Stimulated activated CD8-positive, alpha-beta memory T cell treated with anti-CD3 and anti-CD28 coated beads, Interleukin-7, amount 100 ng/mL, for 4 hours (primary cell): ENCODE data around the gene UQCC3.
A peak's percentile ranks its signal among the peaks of the same experiment; 100 is the strongest.
"Not testable (repeated sequence)": the region's sequence is repeated elsewhere in the genome, so short reads cannot be mapped to it uniquely, and the experiment has no call there.

Experiments
- DNase-seq, 2 donors: peaks; one replicate each; pipeline ENCODE4 v3.0.0-alpha.2; 2020; ENCODE audit warnings: low read depth in 2 of 2

Gene UQCC3, protein sequence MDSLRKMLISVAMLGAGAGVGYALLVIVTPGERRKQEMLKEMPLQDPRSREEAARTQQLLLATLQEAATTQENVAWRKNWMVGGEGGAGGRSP

DNA sequence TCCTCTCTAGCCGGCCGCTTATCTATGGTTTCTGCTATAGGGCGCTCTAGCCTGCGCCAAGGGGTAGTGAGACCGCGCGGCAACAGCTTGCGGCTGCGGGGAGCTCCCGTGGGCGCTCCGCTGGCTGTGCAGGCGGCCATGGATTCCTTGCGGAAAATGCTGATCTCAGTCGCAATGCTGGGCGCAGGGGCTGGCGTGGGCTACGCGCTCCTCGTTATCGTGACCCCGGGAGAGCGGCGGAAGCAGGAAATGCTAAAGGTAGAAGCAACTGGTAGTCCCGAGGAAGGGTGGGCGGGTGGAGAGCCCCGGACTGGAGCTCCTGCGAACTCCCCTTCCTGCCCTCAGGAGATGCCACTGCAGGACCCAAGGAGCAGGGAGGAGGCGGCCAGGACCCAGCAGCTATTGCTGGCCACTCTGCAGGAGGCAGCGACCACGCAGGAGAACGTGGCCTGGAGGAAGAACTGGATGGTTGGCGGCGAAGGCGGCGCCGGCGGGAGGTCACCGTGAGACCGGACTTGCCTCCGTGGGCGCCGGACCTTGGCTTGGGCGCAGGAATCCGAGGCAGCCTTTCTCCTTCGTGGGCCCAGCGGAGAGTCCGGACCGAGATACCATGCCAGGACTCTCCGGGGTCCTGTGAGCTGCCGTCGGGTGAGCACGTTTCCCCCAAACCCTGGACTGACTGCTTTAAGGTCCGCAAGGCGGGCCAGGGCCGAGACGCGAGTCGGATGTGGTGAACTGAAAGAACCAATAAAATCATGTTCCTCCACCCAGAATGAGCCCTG is at the start of gene UQCC3, which contains the start of gene LBHD1:
Gene UQCC3, plus strand, starts transcription at position 66 of the 782 bp plus-strand sequence. Its CDS starts 73 bp downstream, at position 139.
Gene LBHD1, minus strand, starts transcription at position 660 of the 782 bp plus-strand sequence. CDS start 2,236 bp downstream, outside the sequence.
- peak; percentile 63 to 71 for DNase-seq

DNA sequence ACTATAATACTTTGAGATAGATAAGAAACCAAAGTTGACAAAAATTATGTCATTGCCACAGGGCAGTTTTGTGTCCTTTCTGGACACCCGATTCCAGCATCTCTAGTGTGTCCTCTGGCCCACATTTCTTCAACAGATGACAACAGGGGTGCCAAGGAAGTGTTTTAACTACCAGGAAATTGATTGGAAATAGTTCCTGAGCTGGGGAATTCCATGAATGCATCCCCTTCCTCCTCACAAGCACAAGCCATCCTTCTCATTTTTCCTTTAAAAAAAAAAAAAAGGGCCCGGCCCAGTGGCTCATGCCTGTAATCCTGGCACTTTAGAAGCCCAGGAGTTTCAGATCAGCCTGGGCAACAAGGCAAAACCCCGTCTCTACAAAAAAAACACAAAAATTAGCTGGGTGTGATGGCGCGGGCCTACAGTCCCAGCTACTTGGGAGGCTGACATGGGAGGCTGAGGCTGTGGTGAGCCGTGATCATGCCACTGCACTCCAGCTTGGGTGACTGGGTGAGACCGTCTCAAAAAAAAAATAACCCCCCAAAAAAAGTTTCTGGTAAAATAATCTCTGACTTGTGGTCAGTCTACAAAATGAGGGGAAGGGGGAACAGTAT is 48.9 kb upstream of the UQCC3 start:
- no peak for DNase-seq

DNA sequence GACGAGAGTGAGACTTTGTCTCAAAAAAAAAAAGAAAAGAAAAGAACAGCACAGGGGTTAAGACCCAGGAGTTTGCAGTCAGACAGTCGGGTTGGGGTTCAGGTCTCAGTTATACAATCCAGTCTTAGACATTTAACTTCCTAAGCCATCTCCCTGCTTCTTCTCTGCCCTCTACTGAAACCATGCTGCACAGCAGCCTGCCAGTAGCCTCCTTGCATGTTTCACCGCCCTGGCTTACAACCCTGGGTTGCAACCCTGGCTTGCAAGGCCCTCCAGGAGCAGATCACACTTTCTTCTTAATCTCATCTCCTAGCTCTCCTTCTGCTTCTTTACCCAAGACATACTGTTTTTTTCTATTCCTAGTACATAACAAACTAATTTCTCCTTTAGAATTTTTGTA is 43.8 kb upstream of the UQCC3 start:
- no peak for DNase-seq

DNA sequence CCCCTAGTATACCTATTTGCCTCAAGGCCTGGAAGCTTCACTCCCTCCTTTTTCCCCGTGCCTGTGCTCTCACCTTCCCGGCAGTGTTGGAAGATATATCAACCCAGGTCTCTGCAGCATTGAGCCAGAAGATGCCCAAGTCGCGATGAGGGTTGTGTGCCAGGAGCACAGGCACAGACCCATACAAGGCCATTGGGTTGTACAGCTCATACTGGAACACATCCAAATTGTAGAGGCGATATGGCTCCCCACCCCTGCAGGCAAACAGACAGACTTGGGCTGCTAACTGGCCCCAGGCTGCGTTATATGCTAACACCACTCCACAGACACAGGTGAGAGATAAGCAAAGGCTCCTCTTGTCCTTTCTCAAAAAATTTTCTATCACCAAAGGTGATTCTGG is 39.0 kb upstream of the UQCC3 start:
- no peak for DNase-seq

DNA sequence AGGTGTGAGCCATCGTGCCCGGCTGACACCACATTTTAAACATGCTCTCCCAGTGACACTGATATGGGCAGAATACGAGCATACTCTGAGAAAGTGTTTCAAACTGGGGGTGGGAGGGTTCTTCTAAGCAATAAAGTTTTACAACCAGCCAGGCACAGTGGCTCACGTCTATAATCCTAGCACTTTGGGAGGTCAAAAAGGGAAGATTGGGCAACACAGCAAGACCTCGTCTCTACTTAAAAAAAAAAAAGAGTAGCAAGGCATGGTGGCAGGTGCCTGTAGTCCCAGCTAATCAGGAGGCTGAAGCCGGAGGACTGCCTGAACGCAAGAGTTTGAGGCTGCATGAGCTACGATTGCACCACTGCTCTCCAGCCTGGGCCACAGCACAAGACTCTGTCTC is 27.3 kb upstream of the UQCC3 start:
- DNase-seq = no peak

DNA sequence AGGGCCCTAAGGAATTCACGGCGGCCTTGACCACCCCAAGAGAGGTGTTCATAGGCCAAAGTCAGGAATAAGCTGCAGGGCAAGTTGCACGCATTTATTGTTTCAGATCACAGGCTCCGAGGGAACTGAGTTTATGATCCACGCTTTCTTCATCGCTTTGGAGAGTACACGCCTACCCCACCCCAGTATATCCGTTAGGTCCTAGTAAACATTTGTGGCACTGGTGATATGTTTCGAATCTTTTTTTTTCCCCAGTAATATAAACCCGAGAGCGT is 25.9 kb upstream of the UQCC3 start:
- no peak for DNase-seq

DNA sequence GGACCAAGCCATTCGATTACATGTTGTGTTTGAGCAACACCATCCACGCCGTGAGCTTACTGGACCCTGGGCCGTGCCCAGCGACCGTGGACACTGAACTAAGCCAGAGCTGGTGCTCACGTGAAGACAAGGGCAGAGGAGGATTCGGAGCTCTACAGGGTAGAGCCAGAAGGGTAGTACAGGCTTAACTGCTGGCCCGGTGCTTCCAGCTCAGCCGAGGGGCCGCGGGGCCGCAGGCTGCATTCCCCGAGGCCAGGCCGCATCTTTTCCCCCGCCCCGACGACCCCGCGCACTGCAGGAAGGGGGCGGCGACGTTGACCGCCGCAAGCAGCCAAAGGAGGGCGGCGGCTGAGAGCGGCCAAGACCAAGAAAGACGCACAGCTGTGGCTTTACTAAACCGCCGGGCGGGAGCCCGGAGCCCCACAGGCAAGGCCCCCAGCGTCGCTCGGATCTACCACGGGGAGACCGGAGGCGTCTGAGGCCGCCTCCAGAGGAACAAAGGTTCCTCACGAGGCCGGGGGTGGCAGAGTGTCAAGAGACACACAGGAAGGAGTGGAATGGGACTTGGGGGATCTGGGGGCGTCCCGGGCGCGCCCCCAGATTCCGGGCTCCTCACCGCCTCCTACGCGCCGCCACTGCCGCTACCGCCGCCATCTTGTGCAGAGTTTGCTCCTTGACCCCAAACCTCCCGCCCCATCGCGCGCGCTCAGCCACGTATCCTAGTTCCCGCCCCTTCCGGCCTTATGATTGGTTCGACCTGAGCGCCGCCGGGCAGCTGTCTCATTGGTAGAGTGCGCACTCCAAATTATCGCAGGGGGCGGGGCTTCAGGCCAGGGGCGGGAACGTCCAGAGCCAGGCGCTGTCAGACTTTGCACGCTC is 25.3 kb upstream of the UQCC3 start, which contains the start of gene GANAB:
Gene GANAB, minus strand, starts transcription at position 668 of the 879 bp plus-strand sequence. Its CDS starts 14 bp downstream, at position 654.
- DNase-seq = peak; percentile 99

DNA sequence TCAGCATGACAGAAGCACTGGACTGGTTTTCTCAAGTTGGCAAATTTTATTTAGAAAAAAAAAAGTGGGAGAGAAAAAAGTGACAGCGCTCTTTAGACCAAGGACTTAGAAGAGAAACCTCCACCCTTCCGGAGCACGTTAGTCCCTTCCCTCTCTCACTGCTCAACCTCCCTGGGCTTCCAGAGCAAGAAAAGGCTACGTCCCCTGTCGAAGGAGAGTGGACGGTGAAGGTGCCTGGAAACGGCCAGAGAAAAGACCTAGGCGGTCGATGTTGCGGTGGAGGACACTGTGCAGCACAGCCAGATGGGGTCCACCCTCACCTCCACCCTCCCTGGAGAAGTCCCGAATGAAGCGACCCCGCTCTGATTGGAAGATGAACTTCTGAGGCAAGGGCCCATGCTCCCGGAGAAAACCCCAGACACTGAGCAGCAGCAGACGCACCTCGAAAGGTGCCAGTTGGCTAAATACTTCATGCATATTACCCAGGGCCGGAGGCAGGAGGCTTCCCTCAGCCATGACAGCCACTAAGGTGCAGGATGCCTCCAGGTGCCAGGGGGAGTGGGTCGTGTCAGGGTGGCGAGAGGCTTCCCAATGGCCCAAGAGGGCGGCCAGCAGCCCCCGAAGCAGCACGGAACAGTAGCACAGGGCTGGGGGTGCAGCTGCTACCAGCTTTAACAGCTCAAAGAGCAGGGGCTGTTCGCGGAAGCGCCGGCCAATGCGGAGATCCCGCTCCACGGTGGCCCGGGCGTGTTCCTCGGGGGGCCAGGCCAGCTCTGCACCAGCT is 24.5 kb upstream of the UQCC3 start:
- DNase-seq = no peak

DNA sequence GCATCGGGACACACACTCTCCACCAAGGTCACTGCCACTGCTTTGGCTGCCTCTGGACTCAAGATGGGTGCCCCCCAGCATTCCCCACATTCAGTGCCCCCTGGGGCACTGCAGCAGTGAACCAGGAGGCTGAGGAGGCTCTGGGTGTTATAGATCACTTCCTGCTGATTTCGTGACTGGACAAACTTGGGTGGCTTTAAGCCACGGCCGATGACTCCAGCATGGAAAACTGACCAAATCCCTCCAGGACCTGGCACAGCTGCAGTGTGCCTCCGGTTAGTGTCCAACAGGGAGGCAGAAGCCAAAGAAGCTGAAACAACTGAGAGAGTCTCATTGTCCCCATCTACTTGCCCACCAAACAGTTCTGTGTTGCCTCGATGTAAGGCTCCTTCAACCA is 23.9 kb upstream of the UQCC3 start:
- no peak for DNase-seq

DNA sequence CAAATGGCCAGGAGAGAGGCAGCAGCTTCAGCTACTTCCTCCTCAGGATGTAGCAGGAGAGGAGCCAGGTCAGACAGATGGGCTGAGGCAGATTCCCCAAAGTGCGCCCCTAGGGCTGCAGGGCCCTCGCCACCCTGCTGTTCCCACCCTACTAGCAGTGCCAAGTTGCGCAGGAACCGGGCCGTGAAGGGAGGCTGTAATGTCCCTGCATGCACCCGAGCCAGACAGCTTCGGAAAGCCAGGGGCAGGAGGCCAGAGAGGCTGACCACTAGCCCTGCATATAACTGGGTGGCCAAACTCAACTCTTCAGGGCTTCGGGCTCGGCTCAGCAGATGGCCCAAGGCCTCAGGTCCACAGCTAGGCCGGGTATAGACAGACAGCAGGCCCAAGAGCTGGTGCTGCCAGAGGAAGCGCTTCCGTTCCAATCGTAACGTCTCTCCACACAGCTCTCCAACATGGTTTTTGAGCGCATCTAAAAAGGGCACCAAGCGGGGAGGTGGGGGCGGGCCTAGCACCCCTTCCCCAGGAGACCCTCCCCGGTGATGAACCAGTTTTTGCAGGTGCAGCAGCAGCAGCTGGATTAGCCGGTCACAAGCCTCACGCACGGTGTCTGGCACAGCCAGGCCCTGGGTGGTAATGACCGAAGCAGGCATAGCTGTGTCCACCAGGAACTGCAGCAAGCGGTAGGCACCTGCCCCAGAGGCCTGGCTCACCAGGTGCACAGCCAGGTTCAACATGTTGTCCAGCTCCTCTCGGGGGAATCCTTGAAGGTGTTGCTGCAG is 23.1 kb upstream of the UQCC3 start:
- no peak for DNase-seq

DNA sequence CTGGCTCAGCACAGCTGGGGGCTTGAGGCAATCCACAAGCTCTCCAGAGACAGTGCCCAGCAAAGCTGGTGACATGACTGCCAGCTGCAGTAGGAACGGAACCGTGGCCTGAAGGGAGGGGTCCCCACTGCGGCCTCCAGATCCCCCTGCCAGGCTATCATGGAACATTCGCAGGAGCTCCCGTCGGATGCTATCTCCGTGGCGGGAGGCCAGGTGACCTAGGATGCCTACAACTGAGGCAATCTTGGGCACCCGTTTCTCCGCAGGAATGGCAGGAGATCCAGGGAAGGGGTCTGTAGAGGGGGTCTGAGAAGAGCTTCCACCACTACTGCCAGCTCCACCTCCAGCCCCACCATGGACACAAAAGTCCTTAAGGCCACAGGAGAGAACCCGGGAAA is 22.5 kb upstream of the UQCC3 start:
- DNase-seq = no peak

DNA sequence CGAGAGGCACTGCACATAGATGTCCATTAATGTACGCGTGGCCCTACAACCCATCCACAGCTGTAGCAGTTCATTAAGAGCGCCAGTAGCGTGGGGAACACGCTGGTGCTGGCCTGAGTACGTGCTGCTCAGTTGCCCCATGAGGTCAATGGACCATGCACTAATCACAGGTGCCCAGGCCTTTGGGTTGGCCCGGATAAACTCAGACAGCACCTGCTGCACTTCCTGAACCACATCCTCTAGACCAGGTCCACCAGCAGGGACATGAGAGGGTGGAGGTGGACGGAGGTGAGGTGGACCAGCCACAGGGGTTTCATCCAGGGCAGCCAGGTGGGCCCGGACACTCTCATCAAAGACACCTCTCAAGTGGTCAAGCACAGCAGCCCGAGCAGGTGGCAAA is 22.0 kb upstream of the UQCC3 start:
- DNase-seq = no peak

DNA sequence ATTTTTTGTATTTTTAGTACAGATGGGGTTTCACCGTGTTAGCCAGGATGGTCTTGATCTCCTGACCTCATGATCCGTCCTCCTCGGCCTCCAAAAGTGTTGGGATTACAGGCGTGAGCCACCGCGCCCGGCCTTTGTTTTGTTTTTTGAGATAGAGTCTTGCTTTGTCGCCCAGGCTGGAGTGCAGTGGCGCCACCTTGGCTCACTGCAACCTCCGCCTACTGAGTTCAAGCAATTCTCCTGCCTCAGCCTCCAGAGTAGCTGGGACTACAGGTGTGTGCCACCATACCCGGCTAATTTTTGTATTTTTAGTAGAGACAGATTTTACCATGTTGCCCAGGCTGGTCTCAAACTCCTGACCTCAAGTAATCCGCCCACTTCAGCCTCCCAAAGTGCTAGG is 21.2 kb upstream of the UQCC3 start:
- DNase-seq = not testable (repeated sequence)

DNA sequence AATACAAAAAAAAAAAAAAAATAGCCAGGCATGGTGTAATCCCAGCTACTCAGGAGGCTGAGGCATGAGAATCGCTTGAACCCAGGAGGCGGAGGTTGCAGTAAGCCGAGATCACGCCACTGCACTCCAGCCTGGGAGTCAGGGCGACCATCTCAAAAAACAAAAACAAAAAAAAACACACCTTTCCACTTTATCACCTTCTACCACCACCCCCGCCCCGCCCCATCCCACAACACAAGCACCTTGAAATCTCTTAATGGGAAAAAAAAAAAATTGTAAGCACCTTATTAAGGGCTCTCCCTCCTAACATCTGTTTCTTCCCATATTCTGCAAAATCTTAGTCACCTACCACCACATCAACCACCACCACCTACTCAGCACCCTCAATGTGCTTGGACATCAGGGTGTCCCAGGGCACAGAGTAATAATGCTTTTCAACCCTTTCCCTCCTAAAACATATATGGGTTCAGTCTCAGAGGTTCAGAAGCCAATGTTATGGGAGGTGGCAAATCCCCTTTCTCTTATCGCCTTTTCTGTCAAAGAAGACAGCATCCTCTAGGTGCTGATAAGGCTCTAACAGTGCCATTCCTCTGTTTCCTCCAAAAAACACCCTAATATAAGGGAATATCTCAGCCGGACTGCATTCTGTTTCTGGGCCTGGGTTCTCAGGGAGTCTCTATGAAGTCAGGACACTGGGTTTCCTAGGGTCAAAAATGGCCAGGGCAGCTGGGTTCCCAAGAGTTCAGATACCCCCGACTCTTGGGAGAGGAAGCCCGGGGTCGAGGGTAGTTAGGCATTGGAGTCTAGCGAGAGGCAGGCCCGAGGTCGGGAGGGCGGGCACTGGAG is 19.1 kb upstream of the UQCC3 start:
- no peak for DNase-seq

DNA sequence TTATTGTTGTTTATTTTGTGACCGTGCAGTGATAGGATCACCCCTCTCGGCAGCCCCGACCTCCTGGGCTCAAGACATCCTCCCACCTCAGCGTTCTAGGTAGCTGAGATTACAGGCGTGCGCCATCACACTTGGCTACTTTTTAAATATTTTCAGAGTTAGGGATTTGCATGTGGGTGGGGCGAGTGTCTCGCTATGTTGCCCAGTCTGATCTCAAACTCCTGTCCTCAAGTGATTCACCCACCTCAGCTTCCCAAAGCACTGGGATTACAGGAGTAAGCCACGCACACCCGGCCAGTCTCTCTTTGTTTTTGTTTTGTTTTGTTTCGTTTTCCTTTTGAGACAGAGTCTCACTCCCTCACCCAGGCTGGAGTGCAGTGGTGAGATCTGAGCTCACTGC is 17.2 kb upstream of the UQCC3 start:
- DNase-seq = no peak

DNA sequence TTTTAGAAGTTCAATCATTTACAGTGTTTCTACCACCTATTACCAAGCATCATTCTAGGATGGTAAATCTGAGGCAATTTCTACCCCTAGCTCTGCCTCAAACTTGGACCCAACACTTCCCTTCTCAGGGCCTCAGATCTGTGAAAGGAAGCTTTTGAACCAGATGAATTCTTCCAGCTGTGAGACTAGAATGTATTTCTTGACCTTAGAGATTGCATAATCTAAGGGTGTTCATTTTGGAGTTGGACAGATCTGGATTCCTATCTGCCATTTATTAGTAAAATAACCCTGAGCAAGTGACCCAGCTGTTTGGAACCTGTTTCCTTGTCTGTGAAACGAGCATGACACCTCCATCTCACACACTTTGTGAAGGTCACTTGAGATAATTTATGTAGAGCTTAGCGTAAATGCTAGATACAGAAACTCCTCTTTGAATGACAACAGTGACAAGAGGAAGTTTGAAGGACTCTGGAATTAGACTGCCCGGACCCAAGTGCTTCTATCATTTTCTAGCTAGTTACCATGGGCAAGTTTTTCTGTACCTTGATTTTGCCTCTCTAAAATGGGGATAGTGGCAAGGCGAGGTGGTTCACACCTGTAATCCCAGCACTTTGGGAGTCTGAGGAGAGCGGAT is 14.6 kb upstream of the UQCC3 start:
- no peak for DNase-seq

DNA sequence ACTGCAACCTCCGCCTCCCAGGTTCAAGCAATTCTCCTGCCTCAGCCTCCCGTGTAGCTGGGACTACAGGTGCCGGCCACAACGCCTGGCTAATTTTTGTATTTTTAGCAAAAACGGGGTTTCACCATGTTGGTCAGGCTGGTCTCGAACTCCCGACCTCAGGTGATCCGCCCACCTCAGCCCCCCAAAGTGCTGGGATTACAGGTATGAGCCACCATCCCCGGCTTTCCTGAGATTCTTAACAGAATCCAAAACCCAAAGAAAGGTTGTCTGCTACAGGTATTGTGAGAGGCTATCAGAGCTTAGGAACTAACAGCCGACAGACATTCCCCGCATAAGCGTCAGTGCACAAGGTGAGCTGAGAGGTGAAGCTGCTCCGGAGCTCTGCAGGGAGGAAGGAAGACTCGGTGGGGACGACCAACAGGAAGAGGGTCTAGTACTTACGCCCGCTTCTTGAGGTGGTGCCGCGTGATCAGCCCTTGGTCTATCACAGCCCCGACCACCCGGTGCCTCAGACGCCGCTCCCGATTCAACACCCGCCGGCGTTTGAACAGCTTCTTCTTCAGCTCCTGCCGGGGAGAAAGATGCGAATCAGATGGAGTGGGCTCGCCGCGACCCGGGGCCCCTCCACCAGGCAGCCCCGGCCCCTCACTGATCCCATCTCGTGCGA is 6.9 kb upstream of the UQCC3 start:
- DNase-seq = peak in 1 of 2 donors; percentile 29

DNA sequence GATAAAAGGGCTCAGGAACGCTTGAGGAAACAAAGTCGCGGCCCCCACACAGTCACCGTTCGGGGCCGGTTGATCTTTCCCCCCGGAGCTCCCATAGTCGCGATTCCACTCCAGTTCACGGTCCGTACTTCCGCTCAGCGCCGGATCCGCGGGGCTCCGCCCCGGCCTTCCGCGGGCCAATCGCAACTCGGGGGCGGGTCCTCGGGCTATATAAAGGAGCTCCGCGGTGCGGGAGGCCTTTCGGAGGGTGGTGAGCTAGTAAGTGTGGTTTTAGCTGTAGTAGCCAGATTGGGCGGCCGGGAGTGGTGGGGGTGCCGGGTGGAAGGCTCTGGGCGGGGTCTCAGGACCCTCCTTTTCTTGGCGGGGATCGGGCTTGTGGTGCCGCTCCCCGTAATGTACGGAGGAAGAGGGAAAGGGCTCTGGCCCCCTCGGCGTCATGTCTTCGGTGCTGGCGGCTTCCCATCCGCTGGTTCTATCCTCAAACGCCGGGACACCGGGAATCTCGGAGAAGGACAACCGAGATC is 6.3 kb upstream of the UQCC3 start, which contains the start of the genes C11orf98 and CSKMT:
Gene C11orf98, minus strand, starts transcription at position 136 of the 524 bp plus-strand sequence. Its CDS starts 41 bp downstream, at position 95.
Gene CSKMT, plus strand, starts transcription at position 238 of the 524 bp plus-strand sequence. CDS start 568 bp downstream, outside the sequence.
- DNase-seq = peak; percentile 92 to 93
